Daoy (cell line): ENCODE measurements around the gene CLIC6. TPM values are rescaled to one million over a fixed set of nuclear protein-coding genes. Genes with fewer than 3 reads are reported as not detected.
A peak's percentile ranks its signal among the peaks of the same experiment; 100 is the strongest.
"Not testable (repeated sequence)": the region's sequence is repeated elsewhere in the genome, so short reads cannot be mapped to it uniquely, and the experiment has no call there.

Experiments
- DNase-seq: peaks from one replicate; pipeline ENCODE4 v3.0.0-alpha.2; 2015; ENCODE audit warnings: low read depth
- total RNA-seq: library from RNA; depleted of rRNA; stranded (reverse); fragments of >200 nt; shearing (Covaris generic); gene quantifications from 2 replicates; pipeline ENCODE4 v1.2.3, GENCODE V29; 2014

Gene CLIC6
- total RNA-seq, 1 experiment from 2014 or later: 2.1 TPM

- no peak for DNase-seq
Measured at GRCh38 chr21:34692458-34693020, 23.7 kb downstream of the CLIC6 start.

DNA sequence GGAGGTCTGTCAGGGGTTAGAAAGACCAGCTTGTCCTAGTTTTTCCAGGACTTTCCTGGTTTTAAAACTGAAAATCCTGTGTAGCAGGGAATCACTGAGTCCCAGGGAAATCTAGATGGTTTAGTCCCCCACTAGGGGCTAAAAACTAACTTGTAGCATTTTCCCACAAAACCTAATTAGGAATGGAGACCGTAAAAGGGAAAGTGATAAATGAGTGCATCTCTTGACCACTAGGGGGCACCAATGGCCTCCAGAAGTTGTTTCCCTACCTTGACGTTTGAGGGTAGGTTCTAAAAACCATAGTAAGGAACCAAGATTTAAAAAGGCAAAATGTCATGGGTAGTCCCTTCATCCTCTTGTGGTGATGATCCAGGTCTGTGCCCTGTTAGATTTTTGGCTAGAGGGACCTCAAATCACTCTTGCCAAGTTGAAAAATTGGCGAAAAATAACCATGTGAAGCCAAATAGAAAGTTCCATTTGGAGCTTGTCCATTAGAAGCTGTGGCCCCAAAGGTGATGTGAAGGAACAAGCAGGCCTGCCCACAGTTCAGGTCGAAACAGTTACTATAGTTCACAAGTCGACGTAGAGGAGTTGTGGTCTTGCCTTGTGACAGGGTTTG, 24.5 kb downstream of the CLIC6 start:
- DNase-seq: peak; percentile 67

GRCh38 chr21:34695434-34695833, 26.6 kb downstream of the CLIC6 start:
- no peak for DNase-seq

DNA sequence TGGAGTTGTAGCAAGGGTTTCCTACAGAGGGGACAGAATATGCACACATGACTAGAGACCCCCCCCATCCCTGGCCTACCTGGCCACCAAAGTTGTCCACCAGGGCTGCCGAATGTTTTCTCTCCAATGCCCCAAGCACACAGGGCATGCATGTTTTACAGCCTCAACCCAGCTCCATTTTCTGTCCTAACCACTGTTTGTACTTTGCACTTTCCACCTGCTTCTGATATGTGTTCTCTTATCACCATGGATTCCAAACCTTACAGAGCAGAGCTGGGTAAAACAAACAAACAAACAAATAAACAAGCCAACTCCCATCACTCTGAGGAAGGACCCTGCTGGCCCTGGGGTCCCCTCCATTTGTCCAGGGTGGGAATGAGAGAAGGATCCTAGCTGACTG, 27.3 kb downstream of the CLIC6 start:
- no peak for DNase-seq

DNA sequence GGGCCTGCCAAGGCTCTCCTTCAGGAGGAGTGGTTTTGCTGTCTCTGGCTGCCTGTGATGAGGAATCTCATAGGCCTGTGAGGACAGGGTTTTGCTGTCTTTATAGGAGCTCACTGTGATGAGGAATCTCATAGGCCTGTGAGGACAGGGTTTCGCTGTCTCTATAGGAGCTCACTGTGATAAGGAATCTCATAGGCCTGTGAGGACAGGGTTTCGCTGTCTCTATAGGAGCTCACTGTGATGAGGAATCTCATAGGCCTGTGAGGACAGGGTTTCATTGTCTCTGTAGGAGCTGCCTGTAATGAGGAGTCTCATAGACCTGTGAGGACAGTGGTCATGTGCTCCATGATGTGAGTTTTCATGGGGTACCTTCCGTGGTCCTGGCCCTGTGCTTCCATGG, 29.0 kb downstream of the CLIC6 start:
- DNase-seq: no peak

DNA sequence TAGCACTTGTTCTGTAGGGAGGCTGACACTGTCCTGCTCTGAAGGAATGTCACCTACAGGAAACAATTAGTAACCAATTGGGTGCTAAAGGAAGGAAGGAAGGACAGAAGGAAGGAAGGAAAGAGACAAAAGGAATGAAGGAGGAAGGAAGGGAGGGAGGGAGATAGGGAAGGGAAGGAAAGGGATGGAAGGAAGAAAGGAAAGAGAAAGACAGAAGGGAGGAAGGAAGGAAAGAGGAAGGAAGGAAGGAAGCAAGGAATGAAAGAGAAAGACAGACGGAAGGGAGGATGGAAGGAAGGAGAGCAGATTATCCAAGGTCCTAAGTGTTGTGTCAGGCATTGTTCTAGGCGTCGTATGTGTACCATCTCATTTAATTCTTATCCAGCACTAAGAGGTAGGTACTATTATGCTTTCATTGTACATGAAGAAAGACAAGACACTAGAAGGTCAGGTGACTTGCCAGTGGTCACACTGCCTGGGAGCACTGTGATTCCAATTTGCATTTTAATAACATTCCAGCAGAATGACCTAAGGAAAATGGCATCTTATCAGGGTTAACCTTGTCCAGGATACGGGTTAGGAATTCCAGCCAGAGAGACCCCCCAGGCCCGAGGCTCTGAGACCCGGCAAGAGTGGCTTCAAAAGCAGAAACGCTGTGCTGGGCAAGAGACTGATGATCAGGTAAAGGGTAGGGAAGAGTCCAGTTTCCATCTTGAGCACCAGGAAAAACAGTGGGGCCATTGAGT, 29.6 kb downstream of the CLIC6 start:
- no peak for DNase-seq

GRCh38 chr21:34700605-34701004, 31.8 kb downstream of the CLIC6 start:
- no peak for DNase-seq

GRCh38 chr21:34701726-34702125, 32.9 kb downstream of the CLIC6 start:
- DNase-seq: no peak

DNA sequence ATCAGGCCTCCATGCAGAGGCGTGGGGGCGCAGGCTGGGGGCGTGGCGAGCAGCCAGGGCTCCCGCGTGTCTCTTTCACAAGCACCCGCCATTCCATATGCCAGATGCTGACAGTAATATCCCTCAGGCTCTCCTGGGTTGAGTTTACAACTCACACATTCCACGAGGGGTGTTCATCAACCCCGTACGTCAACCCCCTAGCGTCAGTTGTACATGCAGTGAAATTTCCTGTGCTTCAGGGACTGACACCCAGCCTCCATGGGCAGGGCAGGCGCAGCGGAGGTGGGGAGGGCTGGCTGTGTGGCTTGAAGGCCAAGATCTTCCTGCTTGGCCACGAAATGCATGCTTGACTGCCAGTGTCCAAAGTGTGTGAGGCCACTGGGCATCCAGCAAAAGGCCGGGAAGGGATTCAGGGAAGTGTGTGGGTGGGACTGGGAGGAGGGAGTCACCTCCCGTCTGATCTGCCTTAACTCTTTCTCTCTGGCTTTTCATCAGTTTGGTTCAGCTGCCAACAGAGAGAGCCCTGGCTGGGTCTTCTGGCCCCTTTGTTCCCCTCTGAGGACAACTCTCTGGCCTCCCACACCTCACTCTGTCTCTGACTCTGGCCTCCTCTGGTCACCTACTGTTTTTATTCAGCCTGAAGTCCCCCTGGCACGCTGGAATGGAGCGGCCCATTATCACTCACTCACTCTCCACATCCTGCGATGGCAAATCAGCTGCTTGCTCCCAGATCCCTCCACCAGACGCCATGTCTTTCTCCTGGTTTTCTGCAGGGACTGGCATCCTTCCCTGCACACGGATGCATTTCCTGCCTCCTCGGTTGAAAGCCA, 33.8 kb downstream of the CLIC6 start:
- DNase-seq: peak; percentile 51

GRCh38 chr21:34703571-34703970, 34.8 kb downstream of the CLIC6 start:
- DNase-seq: no peak

DNA sequence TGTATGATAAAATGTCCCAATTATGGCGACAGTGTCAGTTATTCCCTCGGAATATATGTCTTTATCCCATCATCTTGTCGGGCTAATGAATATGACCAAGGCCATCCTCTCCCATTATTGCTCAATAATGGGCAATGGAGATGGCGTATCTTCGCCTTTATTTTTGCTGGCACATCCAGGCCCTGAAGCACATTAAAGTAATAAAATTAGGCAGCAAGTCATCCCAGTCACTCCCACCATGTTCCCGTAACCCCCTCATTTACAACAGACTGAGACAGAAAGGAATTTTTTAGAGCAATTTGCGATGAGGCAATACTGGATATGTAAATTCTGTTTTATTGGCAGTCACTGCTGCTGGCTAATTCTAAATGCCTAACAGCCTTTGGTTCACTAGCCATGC, 35.3 kb downstream of the CLIC6 start:
- no peak for DNase-seq

- DNase-seq: no peak
Measured at GRCh38 chr21:34705011-34705410, 36.2 kb downstream of the CLIC6 start.

- no peak for DNase-seq
Measured at GRCh38 chr21:34706337-34706736, 37.5 kb downstream of the CLIC6 start.

DNA sequence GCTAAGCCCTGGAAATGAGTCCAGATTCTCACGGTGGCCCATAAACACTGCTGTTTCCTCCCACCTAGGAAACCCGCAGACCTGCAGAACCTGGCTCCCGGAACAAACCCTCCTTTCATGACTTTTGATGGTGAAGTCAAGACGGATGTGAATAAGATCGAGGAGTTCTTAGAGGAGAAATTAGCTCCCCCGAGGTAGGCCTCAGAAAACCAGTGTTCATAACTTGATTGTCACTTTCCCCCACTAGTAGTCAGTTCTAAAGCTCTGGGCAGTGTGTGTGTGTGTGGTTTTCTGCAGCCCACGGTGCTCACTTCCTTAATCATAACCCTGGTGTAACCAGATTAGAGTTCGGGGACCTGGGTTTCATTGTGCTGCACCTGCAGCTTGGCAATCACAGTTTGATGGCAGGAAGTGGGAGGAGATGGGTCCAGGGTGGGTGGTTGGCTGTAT, 39.1 kb downstream of the CLIC6 start:
- DNase-seq: no peak

GRCh38 chr21:34713621-34714020, 44.8 kb downstream of the CLIC6 start:
- no peak for DNase-seq

GRCh38 chr21:34715518-34715917, 46.7 kb downstream of the CLIC6 start:
- no peak for DNase-seq

DNA sequence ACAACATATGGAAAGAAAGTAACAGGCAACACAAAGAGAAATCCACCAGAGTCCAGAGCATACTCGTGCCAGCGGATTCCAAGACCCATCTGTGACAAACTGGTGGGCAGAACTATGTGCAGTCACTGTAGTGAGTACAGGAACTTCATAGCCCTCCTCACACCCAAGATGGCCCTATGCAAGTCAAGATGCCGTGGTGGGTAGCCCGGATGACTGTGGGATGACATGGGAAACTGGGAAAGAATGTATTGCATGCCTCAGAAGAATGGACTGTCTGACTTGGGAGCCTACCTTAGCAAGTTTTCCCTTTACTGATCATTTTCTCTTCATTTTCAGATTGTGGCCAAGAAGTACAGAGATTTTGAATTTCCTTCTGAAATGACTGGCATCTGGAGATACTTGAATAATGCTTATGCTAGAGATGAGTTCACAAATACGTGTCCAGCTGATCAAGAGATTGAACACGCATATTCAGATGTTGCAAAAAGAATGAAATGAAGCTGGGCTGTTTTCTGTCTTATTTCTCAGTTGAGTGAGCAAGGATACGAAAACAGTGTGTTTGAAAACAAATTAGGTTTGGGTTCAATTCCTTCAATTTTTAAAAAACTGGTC, 47.3 kb downstream of the CLIC6 start:
- no peak for DNase-seq

DNA sequence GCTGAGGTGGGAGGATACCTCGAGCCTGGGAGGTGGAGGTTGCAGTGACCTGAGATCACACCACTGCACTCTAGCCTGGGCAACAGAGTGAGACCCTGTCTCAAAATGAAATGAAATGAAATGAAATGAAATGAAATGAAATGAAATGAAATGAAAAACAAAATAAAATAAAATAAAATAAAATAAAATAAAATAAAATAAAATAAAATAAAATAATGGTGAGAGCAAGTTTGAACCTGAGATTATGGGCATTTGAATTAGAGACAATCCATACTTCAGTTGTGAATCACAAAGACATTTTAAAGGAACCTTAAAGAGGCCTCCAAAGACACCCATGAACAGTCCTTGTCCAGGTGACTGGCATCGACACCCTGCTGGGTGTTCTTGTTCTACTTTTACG, 49.7 kb downstream of the CLIC6 start:
- not testable (repeated sequence) for DNase-seq

DNA sequence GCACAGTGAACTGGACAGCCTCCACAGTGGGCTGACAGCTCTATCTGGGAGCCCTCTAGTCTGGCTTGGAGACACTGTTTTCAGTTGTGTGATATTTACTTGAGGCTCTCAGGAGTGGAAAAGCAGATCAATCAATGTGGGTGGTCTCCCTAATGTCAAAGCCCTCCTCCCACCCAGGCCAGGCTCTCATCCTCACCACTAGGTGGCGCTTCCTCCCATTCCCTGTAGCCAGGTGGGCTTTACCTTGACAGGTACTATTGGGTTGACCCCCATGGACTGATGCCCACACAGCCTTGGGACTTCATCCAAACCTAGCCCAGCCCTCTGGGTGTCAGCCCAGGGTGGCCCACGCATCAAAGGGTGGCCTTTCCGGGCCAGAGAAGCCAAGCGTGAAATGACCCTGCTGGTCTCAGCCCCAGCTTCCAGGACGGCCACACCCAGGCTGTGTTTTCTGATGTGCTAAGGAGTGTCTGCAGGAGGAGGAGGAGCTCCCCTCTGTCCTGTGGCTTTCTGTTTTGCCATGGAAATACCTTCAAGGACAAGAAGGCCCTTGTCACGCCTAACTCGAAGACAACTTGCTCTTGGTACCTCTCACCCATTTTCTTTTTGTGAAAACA, 54.0 kb downstream of the CLIC6 start:
- DNase-seq: peak; percentile 26

GRCh38 chr21:34724131-34724856, 55.5 kb downstream of the CLIC6 start:
- no peak for DNase-seq

DNA sequence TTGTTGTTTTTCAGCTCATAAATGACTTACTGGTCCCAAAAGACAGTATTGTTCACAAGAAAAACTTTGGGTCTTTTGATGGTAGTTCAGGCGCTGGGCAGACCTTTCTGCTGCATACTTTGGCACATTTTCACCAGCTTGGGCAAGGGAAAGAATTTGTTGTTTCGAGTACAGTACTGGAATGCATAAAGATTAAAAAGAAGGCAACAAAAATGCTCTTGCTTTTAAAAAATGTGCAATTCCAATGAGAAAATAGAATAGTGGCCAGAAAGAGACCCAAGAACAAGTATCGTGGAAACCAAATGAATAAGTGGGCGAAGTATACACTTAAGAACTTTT, 56.0 kb downstream of the CLIC6 start:
- DNase-seq: no peak
